ENCODE data around the gene PHB1.
"Not testable (repeated sequence)": the region's sequence is repeated elsewhere in the genome, so short reads cannot be mapped to it uniquely, and the experiment has no call there.

Gene PHB1

DNA sequence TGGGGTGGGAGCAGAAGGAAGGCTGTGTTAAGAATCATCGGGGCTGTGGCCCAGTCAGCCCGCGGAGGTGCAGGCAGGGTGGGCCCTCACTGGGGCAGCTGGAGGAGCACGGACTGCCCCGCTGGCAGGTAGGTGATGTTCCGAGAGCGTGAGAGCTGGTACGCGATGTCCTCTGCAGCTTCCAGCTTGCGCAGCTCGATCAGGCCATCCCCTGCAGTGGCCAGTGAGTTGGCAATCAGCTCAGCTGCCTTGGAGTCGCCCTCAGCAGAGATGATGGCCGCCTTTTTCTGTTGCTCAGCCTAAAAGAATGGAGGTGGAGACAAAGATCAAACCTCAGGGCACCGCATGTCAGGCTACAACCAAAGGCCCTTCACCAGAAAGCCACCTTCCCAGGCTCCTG is 9.8 kb downstream of the PHB1 start:
- DNase-seq (ENCODE audit: low spot score) = no peak

DNA sequence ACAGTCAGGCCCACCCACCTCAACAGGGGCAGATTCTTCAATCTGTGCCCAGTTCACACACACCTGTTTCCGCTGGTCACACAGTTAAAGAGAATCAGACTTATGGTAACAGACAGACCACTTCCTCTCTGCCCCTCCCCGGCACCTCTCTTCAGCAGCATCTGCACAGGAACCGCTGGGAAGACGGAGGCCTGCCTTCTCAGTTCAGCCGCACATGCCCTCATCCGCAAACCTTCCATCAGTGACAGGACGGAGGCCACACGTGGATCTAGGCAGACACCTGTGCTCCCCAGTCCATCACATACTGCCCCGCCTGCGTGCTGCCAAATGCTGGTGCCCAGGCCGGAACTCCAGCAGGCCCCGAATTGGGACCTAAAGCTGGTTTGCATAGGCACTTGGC is 10.3 kb downstream of the PHB1 start:
- no peak for DNase-seq (ENCODE audit: low spot score)

DNA sequence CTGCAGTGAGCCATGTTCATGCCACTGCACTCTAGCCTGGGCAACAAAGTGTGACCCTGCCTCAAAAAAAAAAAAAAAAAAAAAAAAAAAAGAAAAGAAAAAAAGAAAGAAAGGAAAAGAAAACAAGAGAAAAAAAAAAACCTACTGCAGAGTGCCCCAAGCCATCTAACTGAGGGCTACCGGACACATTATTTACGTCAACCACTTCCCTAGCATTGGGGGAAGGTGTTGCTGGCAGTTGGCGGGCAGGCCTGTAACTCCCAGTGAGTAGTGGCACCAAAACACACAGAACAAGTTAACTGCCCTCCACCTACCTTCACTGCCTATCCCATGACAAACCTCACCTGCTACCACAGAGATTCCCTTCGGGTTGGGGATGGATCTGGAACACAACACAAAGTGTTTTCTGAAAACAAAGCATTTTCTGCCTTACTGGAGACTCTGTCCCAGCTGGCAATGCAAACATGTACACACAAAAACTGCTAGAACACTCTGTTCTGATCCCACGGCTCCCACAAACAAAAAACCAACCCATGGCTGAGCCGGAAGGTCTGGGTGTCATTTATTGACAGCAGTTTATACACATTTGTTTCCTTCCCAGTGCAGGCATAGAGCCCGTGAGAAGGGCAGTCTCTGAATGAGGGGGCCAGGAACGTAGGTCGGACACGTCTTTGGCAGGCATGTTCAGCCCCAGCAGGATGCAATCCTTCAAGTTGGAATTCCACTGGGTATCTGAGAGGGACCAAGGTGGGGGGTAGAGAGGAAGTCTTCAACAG is 11.0 kb downstream of the PHB1 start:
- no peak for DNase-seq (ENCODE audit: low spot score)

DNA sequence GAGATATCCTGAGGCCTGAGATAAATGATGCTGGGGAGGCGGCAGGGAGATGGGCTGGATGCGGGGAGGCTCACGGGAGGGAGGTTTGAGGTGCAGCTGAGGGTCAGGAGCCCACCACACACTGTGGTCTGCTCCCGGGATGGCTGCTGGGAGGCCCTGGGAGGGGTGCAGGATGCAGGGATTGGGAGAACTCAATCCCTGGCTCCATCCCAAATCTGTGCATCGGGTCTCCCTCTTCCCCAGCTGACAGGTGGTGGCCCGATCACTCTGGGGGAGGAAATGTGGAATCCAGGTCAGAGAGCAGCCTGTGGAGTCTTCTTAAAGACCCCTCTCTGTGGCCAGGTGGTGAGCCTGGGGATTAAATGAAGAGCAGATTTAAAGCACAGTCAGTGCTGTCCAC is 12.0 kb downstream of the PHB1 start:
- no peak for DNase-seq (ENCODE audit: low spot score)

DNA sequence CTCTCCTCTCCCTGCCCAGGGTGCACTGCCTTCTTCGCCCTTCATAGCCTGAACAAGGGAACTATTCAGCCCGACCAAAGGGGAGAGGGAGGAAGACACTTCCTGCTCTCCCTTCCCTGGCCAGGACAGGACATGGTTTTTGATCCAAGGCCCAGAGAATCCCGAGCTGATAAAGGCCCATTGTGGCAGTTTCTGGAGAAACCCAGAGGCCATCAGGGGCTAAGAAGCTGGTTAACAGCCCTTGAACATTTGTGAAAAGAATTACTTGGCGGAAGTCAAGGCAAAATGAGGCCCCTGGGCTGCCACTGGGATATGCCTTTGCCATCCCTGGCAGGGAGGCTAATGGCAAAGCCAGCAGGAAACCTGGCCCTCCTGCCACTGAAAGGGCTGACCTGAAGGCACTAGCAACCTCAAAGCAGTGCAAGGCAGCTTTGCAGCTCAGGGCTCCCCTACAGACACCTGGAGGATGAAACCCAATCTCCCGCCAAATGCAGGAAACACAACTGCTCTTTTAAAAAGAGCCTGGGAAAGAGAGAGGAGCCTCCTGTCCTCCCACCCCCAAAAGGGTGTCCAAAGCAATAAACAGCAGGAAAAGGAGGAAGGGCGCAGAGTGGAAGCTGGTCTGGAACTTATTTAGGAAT is 12.6 kb downstream of the PHB1 start:
- DNase-seq (ENCODE audit: low spot score) = no peak

DNA sequence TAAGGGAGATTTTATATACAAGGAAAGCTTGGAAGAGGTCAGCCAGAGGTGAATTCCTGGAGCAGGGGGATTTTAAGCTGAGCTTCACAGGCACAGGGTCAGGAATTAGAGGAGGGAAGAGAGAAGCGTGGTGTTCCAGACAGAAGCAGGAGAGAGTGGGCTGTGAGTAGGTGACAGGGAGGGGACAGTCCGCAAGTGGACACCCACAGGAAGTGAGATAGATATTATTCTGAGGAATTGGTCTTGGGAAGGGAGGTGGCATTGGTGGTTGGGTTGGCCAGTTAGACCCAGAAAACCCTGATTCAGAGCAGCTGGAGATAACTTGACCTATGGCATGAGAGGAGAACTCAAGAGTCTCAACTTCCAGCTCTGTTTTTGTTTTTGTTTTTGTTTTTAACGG is 14.7 kb downstream of the PHB1 start:
- no peak for DNase-seq (ENCODE audit: low spot score)

DNA sequence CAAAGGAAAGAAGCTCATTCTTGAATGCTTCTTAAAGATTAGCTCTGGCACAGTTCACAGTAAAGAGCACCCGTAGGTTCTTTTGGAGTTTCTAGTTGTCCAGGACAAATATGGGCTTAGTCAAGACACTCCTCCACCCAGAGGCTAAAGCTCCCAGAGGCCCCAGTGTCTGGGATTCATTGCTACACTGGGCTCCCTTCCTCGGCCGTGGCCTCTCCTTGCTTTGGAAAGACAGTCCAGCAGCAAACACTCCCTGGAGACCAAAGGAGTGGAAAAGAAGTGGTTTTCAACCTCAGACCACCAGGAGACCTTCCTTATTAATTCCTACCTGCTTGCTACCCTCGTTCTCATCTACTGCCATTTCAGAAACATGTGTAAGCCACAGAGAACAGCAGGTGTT is 17.1 kb downstream of the PHB1 start:
- no peak for DNase-seq (ENCODE audit: low spot score)

DNA sequence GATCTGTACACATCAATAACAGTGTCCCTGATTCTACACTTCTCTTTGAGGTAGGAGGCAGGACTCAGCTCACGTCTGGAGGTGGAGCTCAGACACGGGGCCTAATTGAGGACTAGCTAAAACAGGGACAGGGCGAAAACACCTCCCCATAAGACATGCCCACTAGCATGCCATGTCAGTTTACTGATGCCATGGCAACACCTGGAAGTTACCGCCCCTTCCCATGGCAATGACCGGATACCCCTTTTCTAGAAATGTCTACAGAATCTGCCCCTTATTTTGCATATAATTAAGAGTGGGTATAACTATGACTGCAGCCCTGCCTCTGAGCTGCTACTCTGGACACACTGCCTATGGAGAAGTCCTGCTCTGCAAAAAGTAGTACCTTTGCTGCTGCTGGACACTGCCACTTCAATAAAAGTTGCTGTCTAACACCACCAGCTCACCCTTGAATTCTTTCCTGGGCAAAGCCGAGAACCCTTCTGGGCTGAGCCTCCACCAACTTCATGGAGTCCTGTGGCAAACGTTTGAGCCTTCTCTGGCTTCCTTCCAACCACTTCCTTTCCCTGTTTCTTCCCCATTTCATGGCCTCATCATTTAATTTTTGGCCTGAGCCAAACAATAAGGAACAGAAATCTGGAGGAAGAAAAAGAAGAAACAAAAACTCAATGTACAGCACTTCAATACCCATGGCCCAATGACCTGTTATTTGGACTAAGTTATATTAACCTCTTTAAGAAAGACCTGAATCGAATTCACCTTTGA is 21.0 kb downstream of the PHB1 start:
- no peak for DNase-seq (ENCODE audit: low spot score)

DNA sequence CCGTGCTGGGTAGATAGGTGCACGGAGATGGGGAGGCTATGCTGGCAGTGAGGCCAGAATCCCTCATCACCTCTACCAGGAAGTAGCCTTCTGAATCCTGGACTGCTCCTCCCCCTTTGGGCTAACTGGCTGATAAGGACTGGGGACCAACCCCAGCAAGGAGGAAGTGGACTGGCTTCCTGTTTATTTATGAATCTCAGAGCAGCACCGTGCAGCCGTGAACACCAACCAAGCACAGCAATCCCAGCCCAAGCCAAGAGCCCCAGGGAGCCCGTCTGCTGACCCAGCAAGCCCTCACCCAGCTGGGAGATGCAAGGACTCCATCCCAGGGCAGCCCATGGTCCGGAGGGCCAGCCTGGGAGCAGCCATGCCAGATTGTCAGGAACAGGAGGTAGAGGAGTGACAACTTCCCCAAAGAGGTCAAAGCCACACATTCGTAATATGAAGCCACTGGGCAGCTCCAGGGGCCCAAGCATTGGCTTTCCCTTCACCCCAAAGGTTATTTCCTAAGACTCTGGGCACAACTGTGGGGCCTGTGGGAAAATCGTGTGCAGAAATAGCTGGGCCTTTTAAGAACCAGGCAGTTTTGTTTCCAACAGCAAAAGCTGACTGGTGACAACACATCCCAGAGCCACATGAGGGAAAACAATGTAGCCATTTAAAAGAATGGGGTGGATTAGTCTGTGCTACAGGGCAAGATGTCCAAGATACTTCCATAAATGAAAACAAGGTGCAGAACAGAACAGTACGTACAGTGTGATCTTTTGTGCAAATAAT is 23.9 kb downstream of the PHB1 start:
- DNase-seq (ENCODE audit: low spot score) = no peak

DNA sequence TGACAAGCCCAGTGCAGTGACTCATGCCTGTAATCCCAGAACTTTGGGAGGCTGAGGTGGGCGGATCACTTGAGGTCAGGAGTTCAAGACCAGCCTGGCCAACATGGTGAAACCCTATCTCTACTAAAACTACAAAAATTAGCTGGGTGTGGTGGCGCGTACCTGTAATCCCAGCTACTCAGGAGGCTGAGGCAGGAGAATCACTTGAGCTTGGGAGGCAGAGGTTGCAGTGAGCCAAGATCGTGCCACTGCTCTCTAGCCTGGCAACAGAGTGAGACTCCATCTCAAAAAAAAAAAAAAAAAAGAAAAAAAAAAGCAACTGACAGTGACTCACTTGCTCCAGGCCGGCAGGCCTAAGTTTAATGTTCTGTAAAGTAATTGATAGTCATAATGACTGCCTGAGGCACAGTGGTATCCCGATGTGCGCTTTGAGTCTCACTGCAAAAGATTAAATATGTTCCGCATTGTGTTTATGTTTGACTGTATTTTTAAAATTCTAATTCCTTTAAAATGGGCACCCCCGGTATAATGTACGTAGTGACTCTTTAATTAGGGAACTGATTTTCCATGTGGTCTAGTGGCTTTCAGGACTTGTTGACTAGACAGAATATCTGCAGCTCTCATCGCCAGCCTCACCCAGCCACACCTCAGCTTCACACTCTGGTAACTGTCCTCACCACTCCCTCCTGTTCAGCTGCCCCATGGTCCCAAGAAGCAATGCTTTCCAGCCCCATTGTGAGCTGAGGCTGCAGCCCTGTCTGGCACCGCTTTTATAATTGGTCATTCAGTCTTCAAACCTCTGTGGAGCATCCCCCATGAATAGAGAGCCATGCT is 25.0 kb downstream of the PHB1 start:
- DNase-seq (ENCODE audit: low spot score) = not testable (repeated sequence)

DNA sequence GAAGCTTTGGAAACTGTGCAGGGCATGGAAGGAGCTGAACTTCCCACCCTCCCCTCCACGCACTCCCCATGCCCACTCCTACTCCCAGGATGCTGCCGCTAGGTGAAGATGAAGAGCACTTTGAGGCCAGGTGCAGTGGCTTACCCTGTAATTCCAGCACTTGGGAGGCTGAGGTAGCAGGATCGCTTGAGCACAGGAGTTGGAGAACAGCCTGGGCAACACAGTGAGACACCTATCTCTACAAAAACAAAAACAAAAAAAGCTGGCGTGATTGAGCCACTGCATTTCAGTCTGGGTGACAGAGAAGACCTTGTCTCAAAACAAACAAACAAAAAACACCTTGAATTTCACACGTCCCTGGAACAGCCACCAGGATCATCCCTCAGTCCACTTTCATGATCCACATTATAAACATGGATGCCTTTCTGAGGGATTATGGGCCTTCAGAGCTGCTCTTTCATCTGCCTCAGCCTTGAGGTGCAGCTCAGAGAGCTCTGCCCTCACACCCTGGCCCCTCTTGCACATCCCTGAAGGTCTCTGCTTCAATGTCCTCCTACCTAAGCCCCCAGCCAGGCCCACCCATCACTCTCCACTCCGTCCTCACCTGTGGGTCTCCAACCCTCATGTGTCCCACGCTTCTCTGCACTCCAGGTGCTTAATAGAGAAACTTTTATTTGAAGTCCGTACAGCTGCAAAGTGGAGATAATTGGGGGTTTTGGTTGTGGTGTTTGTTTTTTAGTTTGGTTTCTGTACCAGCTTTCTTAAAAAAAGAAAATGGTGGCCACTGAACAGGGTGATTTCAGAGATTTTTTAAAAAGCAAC is 25.8 kb downstream of the PHB1 start:
- no peak for DNase-seq (ENCODE audit: low spot score)

DNA sequence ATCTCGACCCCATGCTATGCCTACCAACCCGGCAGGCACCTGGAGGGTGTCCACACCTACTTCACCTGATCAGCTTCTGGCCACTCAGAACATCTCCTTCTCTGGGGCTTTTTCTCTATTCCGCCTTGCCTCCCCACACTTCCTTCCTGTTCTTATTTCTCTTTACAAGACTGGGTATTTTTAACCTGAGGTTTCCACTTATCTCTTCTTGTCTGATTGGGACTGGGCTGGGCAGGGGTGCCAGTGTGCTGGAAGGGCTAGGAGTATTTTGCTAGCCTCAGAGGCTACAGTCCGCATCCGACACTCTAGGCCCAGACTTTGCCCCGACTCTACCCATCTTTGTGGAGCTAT is 26.4 kb downstream of the PHB1 start:
- no peak for DNase-seq (ENCODE audit: low spot score)

DNA sequence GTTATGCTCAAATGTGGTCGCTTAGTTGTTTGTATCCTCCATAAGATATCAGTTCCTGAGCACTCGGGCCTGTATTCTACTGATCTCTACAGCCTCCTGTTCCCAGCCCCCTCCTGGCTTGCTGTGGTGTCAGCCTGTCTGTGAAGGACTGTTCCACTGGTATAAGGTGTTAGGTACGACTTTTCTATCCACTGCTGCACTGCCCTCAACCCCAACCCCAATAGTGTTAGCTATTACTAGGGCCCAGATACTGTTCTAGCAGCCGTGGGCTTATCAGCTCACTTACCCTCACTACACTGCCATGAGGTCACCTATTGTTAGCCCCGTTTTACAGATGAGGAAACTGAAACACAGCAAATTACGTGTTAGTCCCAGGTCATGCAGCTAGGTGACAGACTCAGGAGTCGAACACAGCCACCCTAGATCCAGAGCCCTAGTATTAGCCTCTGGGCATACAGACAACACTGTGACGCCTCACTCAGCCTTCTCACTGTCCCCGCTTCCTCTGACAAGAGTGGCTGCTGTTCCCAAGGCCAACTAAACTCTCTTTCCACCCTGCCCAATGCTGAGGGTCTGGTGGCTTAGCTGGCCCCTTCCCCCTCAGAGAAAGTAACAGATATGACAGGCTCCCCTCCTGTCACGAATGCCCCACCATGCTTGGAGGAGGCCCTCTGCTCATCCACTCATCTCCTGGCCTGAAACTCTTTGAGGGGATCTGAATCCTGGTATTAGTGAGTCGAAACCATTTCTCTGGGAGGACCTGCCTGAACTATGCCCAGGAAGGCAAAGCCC is 27.0 kb downstream of the PHB1 start:
- no peak for DNase-seq (ENCODE audit: low spot score)

DNA sequence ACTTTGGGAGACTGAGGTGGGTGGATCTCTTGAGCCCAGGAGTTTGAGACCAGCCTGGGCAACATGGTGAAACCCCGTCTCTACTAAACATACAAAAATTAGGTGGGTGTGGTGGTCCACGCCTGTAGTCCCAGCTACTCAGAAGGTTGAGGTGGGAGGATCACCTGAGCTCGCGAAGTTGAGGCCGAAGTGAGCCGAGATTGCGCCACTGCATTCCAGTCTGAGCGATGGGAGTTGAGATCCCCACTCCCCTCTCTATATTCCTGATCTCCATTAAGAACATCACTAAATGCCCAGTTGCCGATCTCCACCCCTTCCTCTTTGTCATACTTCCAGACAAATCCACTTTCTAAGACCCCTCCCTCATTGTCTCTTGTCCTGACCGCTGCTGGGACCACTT is 28.3 kb downstream of the PHB1 start:
- DNase-seq (ENCODE audit: low spot score) = no peak

DNA sequence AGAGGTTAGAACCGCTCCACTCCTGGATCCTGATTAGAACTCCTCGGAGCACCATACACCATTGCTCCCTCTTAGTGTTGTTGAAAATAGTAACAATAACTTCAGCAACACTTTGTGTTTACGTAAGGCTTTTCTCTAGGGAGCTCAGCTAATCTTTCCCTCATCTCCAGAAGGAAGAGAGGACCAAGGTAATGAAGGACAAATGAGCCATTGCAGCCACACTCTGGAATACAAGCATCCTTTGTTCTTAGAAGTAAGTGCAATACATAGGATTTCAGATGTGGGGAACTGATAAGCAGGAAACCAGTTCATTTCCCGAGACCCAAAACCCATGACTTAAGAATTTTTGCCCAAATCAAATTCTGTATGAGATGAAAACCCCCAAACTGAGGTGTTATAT is 29.7 kb downstream of the PHB1 start:
- no peak for DNase-seq (ENCODE audit: low spot score)

DNA sequence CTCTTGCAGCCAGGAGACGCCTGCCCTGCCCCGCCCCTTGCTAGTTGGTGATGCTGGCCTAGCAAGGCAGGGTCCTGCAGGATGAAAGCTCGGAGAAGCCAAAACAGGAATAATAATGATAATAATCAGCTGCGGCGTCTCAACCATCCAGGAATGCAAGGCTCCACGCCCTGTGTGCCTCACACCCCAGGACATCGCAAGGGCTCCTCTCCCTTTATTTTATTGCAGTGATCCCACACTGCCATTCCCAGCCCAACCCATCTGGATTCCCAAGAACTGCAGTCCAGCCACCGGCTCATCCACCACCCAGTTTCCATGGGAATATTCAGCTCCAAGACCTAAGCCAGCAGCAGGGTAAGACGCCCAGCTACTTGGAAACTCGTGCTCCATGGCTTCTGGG is 31.6 kb downstream of the PHB1 start:
- DNase-seq (ENCODE audit: low spot score) = no peak

DNA sequence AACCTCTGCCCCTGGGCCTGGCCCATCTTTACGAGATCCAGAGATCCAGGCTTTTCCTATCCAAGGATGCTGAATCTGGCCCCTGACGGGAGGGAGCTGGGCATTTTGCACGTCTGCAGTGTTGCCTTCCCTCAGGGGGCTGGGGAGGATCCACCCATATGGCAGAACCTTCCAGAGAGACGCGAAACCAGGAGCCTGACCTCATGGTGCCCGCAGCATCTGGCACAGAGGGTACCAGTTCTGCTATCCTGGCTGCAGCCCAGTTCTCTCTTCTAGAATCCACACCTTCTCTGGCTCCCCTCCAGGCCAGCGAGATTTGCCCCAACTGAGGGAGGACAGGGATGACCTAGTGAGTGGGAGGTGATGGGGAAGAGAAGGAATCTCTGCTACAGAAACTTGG is 32.1 kb downstream of the PHB1 start:
- no peak for DNase-seq (ENCODE audit: low spot score)

DNA sequence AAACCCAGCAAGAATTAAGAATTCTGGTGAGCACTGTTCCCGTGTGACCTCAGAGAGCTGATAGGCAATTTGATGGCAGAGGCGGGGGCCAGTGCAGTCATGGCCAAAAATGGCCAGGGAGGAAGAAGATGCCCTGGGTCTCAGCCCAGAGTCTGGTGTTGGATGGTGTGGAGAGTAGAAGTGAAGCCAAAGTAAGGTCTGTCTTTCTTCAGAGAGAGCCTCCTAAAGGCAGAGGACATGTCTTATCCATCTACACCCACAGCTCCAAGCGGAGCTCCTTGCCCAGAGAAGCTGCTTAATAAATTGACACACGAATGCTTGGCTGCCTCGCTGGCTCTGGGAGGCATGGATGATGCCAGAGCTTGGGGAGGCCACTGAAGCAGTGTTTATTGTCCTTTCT is 32.9 kb downstream of the PHB1 start:
- DNase-seq (ENCODE audit: low spot score) = no peak

DNA sequence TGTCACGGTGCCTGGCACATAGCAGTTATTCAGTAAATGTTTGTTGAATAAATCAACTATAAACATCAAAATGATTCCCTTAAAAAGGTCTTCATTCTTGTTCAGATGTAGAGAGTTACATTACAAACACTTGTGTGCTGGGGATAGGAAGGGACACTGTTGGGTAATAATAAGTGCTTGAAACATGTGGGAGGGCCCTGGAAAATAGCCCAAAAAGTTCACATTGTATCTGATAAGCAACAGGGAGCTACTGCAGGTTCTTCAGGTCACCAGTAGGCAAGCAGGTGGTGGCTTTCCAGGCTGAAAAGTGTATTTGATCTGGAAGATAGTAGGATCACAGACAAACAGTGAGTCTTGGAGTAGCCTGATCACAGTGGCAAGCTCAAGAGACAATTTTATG is 33.6 kb downstream of the PHB1 start:
- no peak for DNase-seq (ENCODE audit: low spot score)

DNA sequence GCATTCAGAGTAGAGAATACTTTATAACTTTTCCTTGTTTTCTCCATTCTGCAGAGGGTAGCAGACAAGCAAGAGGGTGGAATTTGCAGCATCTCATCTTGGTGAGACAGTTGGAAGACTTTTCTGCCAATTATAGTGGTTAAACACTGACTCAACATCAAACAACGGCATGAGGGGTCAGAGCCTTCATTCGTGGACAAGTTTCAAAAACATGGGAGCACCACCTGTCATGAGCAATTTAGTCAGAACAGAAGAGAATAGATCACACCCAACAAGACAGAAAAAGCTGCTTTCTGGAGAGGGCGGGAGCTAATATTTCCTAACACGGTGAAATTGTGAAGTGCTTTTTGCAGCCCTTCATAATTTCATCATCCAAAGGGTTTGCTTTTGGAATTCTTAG is 34.8 kb downstream of the PHB1 start:
- no peak for DNase-seq (ENCODE audit: low spot score)
